Measurements from ENCODE around the gene GAB3. TPM values are rescaled to one million over a fixed set of nuclear protein-coding genes. Genes with fewer than 3 reads are reported as not detected.
A peak's percentile ranks its signal among the peaks of the same experiment; 100 is the strongest.
"Not testable (repeated sequence)": the region's sequence is repeated elsewhere in the genome, so short reads cannot be mapped to it uniquely, and the experiment has no call there.

GAB3 gene
- total and polyA plus RNA-seq, 9 of the 15 experiments (the other 6 are each of a cell fraction or from before 2014, with no cell fraction given), result 16.1 to 31.4 (median 20.2) TPM

DNA sequence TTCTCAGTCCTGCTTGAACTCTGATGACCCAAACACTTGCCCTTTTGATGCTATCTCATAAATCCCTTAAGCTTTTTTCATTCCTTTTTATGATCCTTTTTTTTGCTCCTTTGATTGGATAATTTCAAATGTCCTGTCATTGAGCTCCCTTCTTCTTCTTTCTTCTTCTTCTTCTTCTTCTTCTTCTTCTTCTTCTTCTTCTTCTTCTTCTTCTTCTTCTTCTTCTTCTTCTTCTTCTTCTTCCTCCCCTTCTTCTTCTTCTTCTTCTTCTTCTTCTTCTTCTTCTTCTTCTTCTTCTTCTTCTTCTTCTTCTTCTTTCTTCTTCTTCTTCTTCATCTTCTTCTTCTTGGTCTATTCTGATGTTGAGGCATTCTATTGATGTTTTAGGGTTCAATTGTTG is 78.8 kb downstream of the GAB3 start:
- DNase-seq (ENCODE audit: extremely low read depth in 1 of 4, low spot score in 3 of 4); BruUV-seq (replicated peaks); CTCF ChIA-PET (ENCODE audit: low intra/inter-chr PET ratio); H3K4me3 ChIP-seq; H3K27ac ChIP-seq (ENCODE audit: extremely low read depth, low read depth, low read length); H4K20me1 ChIP-seq (replicated peaks; ENCODE audit: control insufficient read depth, insufficient read depth, low read length); ATAC-seq; H3K36me3 ChIP-seq (ENCODE audit: control insufficient read depth, insufficient read depth, low read length); H2AFZ ChIP-seq (ENCODE audit: low read depth, low read length); H3K9ac ChIP-seq (ENCODE audit: insufficient read depth in 1 of 2, low read depth in 2 of 2, low read length in 2 of 2); H3K4me2 ChIP-seq (ENCODE audit: insufficient read depth, low read length); H3K9me3 ChIP-seq (replicated peaks; ENCODE audit: control insufficient read depth, insufficient read depth, low read depth, low read length); in situ Hi-C loops (cut with MboI); POLR2A ChIA-PET; H3K79me2 ChIP-seq (ENCODE audit: control insufficient read depth, insufficient read depth, low read length); intact Hi-C loops (cut with micrococcal nuclease); H3K4me1 ChIP-seq (replicated peaks in 1 of 2; ENCODE audit: control insufficient read depth in 2 of 2, insufficient read depth in 2 of 2, low read length in 2 of 2); H3K9me1 ChIP-seq (ENCODE audit: control insufficient read depth, insufficient read depth, low read length); H3K27me3 ChIP-seq (ENCODE audit: control insufficient read depth in 2 of 2, insufficient read depth in 2 of 2, low read length in 2 of 2); FAIRE-seq: not testable (repeated sequence)
- TF ChIP-seq, protein P1, sequence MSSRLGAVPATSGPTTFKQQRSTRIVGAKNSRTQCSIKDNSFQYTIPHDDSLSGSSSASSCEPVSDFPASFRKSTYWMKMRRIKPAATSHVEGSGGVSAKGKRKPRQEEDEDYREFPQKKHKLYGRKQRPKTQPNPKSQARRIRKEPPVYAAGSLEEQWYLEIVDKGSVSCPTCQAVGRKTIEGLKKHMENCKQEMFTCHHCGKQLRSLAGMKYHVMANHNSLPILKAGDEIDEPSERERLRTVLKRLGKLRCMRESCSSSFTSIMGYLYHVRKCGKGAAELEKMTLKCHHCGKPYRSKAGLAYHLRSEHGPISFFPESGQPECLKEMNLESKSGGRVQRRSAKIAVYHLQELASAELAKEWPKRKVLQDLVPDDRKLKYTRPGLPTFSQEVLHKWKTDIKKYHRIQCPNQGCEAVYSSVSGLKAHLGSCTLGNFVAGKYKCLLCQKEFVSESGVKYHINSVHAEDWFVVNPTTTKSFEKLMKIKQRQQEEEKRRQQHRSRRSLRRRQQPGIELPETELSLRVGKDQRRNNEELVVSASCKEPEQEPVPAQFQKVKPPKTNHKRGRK (tag; IDR thresholded peaks at IDR 0.05), result peak; percentile 77

DNA sequence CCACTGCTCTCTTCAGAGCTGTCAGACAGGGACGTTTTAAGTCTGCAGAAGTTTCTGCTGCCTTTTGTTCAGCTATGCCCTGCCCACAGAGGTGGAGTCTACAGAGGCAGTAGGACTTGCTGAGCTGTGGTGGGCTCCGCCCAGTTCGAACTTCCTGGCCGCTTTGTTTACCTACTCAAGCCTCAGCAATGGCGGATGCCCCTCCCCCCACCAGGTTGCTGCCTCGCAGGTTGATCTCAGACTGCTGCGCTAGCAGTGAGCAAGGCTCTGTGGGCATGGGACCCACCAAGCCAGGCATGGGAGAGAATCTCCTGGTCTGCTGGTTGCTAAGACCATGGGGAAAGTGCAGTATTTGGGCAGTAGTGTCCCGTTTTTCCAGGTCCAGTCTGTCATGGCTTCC is 80.0 kb downstream of the GAB3 start:
- H3K27me3 ChIP-seq (ENCODE audit: control insufficient read depth in 2 of 2, insufficient read depth in 2 of 2, low read length in 2 of 2); H3K36me3 ChIP-seq (ENCODE audit: control insufficient read depth, insufficient read depth, low read length); intact Hi-C loops (cut with micrococcal nuclease); H3K9ac ChIP-seq (ENCODE audit: insufficient read depth in 1 of 2, low read depth in 2 of 2, low read length in 2 of 2); FAIRE-seq; H3K4me1 ChIP-seq (replicated peaks in 1 of 2; ENCODE audit: control insufficient read depth in 2 of 2, insufficient read depth in 2 of 2, low read length in 2 of 2); H3K27ac ChIP-seq (ENCODE audit: extremely low read depth, low read depth, low read length); H3K9me1 ChIP-seq (ENCODE audit: control insufficient read depth, insufficient read depth, low read length); POLR2A ChIA-PET; BruUV-seq (replicated peaks); H3K9me3 ChIP-seq (replicated peaks; ENCODE audit: control insufficient read depth, insufficient read depth, low read depth, low read length); ATAC-seq; H4K20me1 ChIP-seq (replicated peaks; ENCODE audit: control insufficient read depth, insufficient read depth, low read length); in situ Hi-C loops (cut with MboI); CTCF ChIA-PET (ENCODE audit: low intra/inter-chr PET ratio); H3K4me3 ChIP-seq; H3K79me2 ChIP-seq (ENCODE audit: control insufficient read depth, insufficient read depth, low read length): not testable (repeated sequence)
- peak overlapping the region; percentile 63; the same call in 1 of the 2 replicates for H2AFZ ChIP-seq (ENCODE audit: low read depth, low read length)
- TF ChIP-seq EHMT2 (IDR thresholded peaks at IDR 0.05) (peak; percentile 76; the same call in 1 of the 2 replicates), YY1 (IDR thresholded peaks at IDR 0.05; ENCODE audit: borderline replicate concordance in 1 of 3, control insufficient read depth in 1 of 3, extremely low read depth in 1 of 3, insufficient read depth in 3 of 3, insufficient read length in 1 of 3, insufficient replicate concordance in 2 of 3, low read depth in 1 of 3, low read length in 2 of 3) (peak in 2 of 3 experiments; percentile 52 to 79), FOXA3 (CRISPR knock-in tag; conservative IDR thresholded peaks at IDR 0.05 in 1 of 2, IDR thresholded peaks at IDR 0.05 in 1 of 2) (peak in 1 of 2 experiments; percentile 75; a peak in 3 of 4 replicates), FOXK2 (conservative IDR thresholded peaks at IDR 0.05 in 1 of 2, IDR thresholded peaks at IDR 0.05 in 1 of 2; ENCODE audit: low read depth in 2 of 2) (peak; percentile 84 to 91)
- H3K4me2 ChIP-seq (ENCODE audit: insufficient read depth, low read length), result peak overlapping the region; percentile 55
- DNase-seq (ENCODE audit: extremely low read depth in 1 of 4, low spot score in 3 of 4), result peak in 1 of 4 experiments; percentile 37
- 17% methylated on average over 7 of the region's 8 CpGs for WGBS (ENCODE audit: insufficient coverage, low coverage, missing lambda C conversion rate)

Measured in K562 (cell line).